Measurements from ENCODE around the gene OR13C5.
"Not testable (repeated sequence)": the region's sequence is repeated elsewhere in the genome, so short reads cannot be mapped to it uniquely, and the experiment has no call there.

OR13C5 gene, protein sequence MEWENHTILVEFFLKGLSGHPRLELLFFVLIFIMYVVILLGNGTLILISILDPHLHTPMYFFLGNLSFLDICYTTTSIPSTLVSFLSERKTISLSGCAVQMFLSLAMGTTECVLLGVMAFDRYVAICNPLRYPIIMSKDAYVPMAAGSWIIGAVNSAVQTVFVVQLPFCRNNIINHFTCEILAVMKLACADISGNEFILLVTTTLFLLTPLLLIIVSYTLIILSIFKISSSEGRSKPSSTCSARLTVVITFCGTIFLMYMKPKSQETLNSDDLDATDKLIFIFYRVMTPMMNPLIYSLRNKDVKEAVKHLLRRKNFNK

DNA sequence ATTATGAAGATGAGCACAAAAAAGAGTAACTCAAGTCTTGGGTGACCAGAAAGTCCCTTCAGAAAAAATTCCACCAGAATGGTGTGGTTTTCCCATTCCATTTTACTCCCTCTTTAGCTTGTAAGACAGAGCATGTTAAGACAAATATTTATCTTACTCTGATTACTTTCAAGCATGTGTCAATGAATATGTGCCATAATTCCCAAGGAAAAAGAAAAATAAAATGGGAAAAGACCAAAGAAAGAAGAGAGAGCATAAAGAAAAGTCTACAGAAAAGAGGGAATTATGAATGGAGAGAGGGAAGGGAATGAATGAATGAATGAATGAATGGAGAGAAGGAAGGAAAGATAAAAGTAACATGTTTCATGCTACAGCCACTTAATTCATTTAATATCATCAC is at the start of gene OR13C5:
Gene OR13C5 (minus strand): TSS at position 101 of the 400 bp plus-strand sequence. CDS start 0 bp downstream, at position 101.
- not testable (repeated sequence) for DNase-seq

DNA sequence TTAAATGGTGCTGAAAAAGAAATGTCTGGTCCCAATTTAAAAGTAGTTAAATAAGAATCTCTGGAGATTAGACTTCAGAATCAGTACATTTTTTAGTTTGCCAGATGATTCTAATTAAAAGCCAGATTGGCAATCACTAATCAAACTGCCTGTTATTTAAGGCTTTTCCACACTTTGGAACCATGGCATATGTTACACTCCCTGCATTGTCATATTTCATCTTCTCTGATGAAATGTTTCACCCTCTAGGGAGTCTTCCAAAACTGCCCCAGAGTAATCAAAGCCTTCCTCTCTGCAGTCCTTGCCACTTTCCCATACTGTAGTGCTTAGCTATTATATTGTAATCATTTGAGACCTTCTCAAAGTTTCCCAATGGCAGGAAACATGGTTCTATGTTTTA is 36.2 kb upstream of the OR13C5 start:
- DNase-seq: no peak

DNA sequence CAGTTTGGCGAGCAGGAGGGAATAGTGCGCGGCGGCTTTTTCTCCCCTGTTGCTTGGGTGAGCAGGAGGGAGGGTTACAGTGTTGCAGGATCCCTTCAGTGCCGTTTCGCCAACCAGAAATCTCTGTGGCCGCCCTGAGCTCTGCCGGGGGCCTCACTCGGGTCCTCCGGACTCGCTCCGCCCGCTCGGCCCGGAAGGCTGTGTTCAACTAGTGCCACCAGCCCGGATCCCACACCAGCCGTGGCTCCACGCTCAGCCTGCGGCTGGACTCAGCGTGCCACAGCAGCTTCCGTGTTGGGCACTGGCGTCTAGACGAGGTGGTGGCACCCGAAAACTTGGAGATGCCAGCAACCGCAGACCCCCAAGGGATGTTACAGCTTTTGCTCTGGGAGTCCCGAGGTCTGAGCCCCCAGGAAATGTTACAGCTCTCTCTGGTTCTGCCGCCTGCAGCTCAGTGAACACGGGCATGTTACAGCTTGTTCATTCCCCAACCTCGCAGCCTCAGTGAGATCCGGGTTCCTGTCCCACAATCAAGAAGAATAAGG is 34.8 kb upstream of the OR13C5 start:
- no peak for DNase-seq

DNA sequence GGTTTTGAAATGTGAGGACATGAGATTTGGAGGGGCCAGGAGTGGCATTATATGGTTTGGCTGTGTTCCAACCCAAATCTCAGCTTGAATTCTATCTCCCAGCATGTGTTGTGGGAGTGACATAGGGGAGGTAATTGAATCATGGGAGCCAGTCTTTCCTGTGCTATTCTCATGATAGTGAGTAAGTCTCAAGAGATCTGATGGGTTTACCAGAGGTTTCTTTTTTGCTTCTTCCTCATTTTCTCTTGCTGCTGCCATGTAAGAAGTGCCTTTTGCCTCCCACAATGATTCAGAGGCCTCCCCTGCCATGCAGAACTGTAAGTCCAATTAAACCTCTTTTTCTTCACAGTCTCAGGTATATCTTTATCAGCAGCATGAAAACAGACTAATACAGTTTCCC is 26.8 kb upstream of the OR13C5 start:
- DNase-seq: not testable (repeated sequence)

DNA sequence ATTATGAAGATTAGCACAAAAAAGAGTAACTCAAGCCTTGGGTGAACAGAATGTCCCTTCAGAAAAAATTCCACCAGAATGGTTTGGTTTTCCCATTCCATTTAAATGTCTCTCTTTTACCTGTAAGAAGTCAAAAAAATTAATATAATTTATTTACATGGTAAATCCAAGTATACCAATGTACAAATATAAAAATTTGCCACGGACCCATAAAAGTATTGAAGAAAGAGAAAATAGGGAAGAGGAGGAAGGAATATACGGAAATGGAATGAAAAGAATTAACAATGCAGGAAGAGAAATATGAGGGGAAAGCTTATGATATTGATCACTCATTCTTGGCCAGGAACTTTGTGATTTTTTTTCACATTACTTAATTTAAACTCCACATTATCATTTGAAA is 18.9 kb upstream of the OR13C5 start, which contains the start of gene OR13C9:
Gene OR13C9 (minus strand): TSS at position 101 of the 400 bp plus-strand sequence. CDS start 0 bp downstream, at position 101.
- DNase-seq: no peak

DNA sequence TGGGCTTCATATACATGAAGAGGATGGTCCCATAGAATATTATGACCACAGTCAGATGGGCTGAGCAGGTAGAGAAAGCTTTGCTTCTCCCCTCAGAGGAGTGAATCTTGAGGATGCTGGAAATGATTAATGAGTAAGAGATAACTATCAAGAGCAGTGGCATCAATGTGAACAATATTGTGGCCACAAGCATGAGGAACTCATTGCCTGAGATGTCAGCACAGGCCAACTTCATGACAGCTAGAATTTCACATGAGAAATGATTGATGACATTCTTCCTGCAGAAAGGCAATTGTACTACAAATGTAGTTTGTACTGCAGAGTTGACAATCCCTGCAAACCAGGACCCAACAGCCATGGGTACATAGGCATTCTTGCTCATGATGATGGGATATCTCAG is 18.2 kb upstream of the OR13C5 start:
- no peak for DNase-seq

DNA sequence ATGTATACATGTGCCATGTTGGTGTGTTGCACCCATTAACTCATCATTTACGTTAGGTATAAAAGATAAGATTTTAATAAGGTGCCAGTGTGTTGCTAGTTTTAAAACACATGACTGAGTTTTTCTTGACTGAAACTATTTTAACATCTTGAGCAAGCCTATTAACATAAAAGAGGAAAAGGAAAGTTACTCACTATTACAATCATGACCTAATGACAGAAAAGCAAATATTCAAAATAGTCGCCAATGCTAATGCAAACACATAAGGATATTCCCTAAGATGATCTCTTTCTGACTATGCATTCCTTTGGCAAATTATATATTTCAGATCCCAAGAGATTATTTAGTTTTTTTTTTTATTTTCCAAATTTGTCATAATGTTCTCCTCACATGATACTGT is 12.0 kb upstream of the OR13C5 start:
- DNase-seq: no peak

DNA sequence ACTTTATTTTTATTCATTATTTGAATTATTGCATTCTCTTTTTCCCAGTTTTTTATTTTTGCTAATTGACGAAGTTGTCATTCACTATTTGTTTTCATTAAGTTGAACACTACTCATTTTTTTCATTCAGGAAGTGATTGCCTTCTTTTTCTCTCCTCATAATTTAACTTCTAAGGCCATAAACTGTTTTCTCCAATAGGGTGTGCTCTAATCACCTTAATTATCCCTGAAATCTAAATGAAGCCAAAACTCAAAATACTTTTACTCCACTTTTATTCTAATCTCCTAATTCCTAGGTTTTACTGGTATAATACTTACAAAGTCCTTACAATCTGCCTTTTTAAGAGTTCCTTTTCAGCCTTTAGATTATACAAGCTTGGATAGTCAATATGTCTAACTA is 9.1 kb upstream of the OR13C5 start:
- DNase-seq: no peak

DNA sequence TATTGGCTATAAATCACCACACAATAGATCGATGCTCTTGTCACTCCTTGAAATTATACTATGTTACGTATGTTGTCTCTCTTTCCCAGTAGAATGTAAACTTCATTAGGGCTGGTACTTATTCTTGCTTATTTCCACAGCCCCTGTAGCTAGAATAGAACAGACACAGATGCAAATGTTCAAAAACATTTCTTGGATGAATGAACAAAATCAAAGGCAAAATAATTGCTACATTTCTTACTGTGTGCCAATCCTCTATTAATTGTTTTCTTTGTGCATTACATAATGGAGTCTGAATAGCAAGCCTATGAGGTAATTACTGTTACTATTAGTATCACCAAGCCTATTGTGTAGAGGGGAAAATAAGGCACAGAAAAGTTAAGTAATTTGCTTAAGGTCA is 6.9 kb upstream of the OR13C5 start:
- DNase-seq: no peak

DNA sequence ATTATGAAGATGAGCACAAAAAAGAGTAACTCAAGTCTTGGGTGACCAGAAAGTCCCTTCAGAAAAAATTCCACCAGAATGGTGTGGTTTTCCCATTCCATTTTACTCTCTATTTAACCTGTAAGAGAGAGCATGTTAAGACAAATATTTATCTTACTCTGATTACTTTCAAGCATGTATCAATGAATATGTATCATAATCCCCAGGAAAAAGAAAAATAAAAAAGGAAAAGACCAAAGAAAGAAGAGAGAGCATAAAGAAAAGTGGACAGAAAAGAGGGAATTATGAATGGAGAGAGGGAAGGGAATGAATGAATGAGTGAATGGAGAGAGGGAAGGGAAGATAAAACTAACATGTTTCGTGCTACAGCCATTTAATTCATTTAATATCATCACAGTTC is 6.3 kb upstream of the OR13C5 start, which contains the start of gene OR13C2:
Gene OR13C2 (minus strand): TSS at position 101 of the 400 bp plus-strand sequence. CDS start 0 bp downstream, at position 101.
- DNase-seq: not testable (repeated sequence)

DNA sequence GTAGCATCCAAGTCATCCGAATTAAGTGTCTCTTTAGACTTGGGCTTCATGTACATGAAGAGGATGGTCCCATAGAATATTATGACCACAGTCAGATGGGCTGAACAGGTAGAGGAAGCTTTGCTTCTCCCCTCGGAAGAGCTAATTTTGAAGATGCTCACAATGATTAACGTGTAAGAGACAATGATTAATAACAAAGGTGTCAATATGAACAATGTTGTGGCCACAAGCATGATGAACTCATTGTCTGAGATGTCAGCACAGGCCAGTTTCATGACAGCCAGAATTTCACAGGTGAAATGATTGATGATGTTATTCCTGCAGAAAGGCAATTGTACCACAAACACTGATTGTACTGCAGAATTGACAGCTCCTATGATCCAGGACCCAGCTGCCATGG is 5.6 kb upstream of the OR13C5 start:
- DNase-seq: no peak

DNA sequence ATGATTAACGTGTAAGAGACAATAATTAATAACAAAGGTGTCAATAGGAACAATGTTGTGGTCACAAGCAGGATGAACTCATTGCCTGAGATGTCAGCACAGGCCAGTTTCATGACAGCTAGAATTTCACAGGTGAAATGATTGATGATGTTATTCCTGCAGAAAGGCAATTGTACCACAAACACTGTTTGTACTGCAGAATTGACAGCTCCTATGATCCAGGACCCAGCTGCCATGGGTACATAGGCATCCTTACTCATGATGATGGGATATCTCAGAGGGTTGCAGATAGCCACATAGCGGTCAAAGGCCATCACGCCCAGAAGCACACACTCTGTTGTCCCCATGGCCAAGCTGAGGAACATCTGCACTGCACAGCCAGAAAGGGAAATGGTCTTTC is 464 bp downstream of the OR13C5 start:
- not testable (repeated sequence) for DNase-seq

DNA sequence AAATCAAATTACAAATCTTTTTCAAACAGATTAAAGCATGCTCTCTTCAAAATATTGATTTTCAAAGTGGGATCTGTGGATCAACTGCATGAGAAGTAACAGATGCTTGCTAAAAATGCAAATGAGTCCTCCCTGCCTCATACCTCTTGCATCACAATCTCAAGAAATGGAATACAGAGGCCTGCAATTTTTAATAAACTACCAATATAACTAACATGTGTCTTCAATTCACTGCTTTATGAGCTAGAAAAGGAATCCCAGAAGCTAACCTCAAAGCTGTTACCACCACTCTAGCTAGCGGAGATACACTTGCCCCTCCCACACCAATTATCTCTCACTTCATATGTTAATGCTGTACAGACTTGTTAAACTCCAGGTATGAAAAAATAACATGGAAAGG is 9.6 kb downstream of the OR13C5 start:
- DNase-seq: no peak

DNA sequence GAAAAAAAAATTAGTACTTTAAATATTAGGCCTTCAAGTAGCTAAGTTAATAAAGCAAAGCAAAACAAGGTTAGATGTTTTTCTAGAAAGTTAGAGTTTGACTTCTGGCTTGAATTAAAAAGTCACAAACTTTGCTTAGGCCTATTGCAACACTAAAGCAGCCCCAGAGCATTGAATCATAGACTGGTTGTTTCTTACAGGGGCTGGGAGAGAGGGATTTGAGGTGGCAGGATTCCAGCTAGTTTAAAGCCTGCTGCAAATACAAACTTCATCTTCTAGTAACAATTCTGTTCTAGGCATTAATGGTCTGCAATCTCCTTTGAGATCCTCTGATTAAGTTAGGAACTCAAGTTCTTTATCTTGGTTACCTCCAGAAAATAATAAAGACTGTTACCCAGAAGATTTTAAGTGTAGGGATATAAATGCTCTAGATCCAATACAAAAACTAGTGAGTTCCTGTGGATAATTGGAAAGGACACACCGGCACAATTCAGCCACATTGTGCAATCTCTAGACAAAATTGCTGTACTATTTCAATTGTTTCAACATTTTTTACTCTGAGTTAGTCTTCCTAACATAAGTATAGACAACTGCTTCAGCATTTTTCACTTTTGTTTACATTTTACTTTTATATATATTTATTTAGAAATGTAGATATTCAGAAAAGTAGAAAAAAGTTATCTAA is 12.6 kb downstream of the OR13C5 start:
- no peak for DNase-seq

DNA sequence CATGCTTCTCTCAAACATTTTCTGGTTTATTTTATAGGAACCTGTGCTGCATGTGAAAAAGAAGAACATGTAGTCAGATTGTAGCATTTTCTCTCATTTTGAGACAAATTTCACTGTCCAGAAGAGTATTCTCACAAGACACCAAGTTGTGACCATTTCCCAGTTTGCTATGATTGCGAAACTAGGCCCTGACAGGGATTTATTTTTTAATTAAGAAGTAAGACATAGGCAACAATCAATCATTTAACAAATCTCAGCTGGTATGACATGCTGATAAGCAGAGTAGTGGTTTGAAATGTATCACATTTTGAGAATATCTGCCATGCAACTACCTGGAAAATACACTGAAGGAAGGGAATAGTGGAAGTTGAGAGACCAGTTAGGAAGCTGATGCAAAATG is 18.7 kb downstream of the OR13C5 start:
- DNase-seq: no peak

DNA sequence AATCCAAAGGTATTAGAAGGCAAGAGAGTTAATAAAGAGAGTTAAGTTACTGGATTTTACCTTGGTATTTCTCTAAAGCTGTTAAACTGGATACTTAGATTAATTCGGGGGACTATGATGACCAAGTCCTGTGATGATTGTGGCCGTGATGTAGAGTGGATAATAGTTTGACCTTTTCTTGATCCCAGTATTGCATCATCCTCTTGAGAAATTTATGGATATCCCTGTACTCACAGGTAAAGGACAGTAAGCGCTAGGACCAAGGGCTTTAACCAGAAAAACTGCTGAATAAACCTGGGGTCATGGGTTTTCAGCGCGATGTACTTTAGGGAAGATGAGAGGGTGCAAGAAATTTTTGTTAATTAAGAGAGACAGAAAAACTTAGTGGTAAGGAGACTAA is 21.9 kb downstream of the OR13C5 start:
- no peak for DNase-seq

DNA sequence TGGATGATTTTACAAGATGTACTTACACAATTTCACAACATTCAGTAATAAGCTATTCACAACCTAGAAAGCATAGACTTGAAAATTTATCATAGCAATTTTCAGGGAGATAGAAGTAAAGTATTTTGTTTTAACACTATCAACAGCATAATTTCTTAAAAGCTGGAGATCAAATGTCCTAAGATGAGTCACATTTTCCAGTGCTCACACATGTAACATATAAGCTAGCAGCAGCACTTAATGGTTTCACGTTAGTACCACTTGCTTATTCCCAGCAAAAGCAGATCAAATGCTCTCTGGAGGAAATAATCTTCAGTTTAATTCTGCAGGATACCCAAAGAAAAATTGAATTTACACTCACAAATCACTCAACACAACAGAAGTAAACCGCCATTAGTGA is 23.8 kb downstream of the OR13C5 start:
- no peak for DNase-seq

DNA sequence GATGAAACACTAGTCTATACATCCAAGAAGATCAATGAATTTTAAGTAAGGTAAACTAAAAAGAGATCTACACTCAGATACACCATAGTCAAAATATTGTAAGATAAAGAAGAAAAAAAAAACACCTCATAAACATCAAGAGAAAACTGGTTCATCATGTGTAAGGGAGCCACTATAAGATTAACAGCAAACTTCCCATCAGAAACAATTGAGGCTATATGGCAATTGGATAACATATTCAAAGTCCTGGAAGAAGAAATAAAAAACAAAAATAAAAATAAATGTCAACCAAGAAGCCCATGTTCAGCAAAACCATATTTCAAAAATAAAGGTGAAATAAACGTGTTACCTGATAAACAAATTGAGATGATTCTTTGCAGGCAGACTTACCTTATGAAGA is 26.6 kb downstream of the OR13C5 start:
- no peak for DNase-seq

DNA sequence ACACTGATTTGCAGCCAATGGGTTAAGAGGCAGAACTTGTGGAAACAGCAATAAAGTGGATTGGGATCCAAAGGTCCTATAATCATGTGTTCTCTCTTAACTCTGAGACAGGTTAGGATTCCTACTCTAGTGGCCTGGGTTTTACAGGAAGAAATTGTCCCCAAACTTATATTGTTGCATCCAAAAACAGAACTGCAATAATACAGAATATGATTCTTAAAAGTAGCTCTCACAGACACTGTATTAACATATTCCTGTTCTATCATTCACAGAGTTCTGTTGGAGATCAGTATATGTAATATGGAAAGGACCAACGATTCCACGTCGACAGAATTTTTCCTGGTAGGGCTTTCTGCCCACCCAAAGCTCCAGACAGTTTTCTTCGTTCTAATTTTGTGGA is 30.3 kb downstream of the OR13C5 start, which contains the start of gene OR13C8:
Gene OR13C8 (plus strand): TSS at position 301 of the 400 bp plus-strand sequence. CDS start 0 bp downstream, at position 301.
- no peak for DNase-seq

DNA sequence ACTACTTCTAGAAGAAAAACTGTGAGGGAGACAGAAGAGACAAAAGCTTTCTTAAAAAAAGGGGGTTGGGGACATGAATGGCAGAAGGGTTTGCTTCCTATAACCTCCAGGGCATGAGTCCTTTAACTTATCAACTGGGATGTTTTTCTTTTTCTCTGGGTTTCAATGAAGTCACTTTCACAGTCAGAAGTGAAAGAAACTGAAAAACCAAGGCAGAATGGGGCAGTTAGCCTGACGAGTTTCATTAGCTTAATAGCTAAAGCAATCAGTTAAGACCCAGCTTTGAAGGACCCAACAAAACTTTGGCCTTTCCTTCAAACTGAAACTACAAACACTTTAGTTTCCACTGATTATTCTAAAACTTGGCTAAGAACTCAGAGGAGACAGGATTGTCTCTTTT is 34.9 kb downstream of the OR13C5 start:
- DNase-seq: no peak

DNA sequence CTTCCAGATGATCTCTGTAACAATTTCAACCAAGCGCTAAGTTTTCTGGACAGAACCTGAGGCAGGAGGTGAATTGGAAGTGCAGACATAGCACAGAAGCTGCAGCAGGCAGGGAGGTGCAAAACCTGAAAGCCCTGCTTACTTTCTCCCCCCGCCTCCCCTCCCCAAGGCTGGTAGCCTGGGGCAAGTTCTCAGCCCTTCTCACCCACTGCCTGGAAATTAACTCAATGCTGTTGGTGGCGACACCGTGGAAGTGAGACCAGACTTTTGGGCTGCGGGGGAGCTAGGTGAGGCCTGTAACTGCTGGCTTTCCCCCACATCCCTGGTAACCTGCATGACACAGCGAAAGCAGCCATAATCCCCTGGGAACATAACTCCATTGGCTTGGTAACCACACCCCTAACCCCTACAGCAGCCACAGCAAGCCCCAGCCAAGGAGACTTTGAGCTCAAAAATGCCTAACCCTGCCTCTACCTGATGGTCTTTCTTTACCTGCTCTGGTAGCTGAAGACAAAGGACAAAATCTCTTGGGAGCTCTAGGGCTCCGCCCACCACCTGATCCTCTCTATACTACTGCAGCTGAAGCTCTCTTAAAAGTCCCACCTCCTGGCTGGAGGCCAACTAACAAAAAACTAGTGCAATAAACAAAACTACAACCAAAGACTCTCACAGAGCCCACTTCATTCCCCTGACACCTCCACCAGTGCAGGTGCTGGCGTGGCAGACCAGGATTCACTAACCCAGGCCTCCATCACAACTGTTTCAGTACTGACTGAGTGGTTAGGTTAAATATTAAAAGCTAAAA is 42.2 kb downstream of the OR13C5 start:
- DNase-seq: no peak

DNA sequence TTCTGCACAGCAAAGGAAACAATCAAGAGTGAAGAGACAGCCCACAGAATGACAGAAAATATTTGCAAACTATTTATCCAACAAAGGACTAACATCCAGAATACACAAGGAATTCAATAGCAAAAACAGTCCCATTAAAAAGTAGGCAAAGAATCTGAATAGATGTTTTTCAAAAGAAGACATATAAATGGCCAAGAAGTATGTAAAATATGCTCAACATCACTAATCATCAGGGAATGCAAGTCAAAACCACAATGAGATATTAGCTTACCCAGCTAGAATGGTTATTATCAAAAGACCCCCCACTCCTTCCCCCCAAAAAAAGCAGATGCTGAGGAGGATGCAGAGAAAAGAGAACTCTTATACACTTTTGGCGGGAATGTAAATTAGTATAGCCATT is 43.7 kb downstream of the OR13C5 start:
- DNase-seq: no peak

Data from hypothalamus (tissue), 51 donors.